Measurements from ENCODE around the gene HES2. TPM values are rescaled to one million over a fixed set of nuclear protein-coding genes. Genes with fewer than 3 reads are reported as not detected.
A peak's percentile ranks its signal among the peaks of the same experiment; 100 is the strongest.

The HES2 gene
- total and polyA plus RNA-seq, 2 donors (not counting 1 experiment from before 2014, with no cell fraction given), result 0.50 TPM; not detected in 1

DNA sequence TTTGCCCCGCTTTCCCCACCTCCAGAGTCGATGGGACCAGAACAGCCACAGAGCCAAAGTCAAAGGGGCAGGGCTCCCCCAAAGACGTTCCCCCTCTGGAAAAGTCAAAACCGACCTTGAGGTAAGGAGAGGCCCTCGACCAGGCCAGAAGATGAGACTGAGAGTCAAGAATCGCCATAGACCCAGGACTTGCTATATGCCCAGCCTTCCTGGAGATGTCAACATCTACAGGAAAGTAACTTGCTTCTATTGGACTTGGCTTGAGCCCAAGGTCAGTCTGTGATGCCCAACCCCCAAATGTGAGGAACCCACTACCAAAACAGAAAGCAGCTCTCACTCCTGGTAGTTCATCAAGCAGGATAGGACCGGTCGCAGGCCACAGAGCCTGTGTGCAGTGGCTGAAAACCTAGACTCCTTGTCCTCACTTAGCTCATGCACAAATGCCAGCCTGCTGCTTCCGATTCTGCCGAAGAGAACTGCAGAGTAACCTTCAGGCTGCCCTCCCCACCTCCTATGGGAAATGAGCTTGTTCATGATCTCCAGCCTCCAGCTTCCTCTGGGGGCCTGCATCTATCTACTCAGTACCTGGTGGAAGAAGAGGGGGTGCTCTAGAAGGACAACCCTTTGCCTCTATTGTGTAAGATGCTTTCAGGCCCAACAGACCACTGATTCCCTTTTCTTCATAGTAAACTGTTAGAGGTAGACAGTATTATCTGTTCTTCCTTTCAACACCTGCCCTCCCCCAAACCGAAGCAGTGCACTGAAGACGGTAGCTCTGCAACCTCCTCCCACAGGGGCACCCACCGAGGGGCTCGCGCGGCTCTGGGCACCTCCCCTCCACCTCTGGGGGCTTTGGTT is 27.5 kb downstream of the HES2 start:
- H4K20me1 ChIP-seq (ENCODE audit: control insufficient read depth, extremely low read depth, insufficient read depth, low read length), result no peaks in the 10 kb centered on the region
- no peak for DNase-seq (ENCODE audit: low read depth in 2 of 2)
- H3K27ac ChIP-seq (ENCODE audit: insufficient read depth, low read length), result peak overlapping the region; percentile 27
- peaks cover 16% of the 10 kb centered on the region for H3K79me2 ChIP-seq (ENCODE audit: control insufficient read depth, insufficient read depth, low read length)
- H3K9me3 ChIP-seq (ENCODE audit: control insufficient read depth, insufficient read depth, low read depth, low read length), result no peaks in the 10 kb centered on the region
- H3K36me3 ChIP-seq (ENCODE audit: control insufficient read depth, insufficient read depth, low read length), result no peaks in the 10 kb centered on the region
- peak overlapping the region; percentile 59 to 65 (median 62) for H3K4me3 ChIP-seq (replicated peaks in 1 of 4; ENCODE audit: control extremely low read depth in 1 of 4, insufficient read depth in 1 of 4, low read depth in 3 of 4, low read length in 4 of 4)
- H3K9ac ChIP-seq (ENCODE audit: insufficient read depth, low read length), result peak overlapping the region; percentile 78
- TF ChIP-seq, protein P1, sequence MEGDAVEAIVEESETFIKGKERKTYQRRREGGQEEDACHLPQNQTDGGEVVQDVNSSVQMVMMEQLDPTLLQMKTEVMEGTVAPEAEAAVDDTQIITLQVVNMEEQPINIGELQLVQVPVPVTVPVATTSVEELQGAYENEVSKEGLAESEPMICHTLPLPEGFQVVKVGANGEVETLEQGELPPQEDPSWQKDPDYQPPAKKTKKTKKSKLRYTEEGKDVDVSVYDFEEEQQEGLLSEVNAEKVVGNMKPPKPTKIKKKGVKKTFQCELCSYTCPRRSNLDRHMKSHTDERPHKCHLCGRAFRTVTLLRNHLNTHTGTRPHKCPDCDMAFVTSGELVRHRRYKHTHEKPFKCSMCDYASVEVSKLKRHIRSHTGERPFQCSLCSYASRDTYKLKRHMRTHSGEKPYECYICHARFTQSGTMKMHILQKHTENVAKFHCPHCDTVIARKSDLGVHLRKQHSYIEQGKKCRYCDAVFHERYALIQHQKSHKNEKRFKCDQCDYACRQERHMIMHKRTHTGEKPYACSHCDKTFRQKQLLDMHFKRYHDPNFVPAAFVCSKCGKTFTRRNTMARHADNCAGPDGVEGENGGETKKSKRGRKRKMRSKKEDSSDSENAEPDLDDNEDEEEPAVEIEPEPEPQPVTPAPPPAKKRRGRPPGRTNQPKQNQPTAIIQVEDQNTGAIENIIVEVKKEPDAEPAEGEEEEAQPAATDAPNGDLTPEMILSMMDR (conservative IDR thresholded peaks at IDR 0.05 in 1 of 2, IDR thresholded peaks at IDR 0.05 in 1 of 2; ENCODE audit: low read depth in 1 of 2, low read length in 2 of 2), result no peak
- TF ChIP-seq EZH2 (IDR thresholded peaks at IDR 0.05; ENCODE audit: low read length, missing control alignments), result no peak
- H3K27me3 ChIP-seq (ENCODE audit: control insufficient read depth, insufficient read depth, low read length), result no peaks in the 10 kb centered on the region
- peak overlapping the region; percentile 96 for H3K4me2 ChIP-seq (ENCODE audit: extremely low read depth, insufficient read depth, low read length)
- H2AFZ ChIP-seq (ENCODE audit: low read length), result peak overlapping the region; percentile 64
- peaks cover 7% of the 10 kb centered on the region for H3K4me1 ChIP-seq (ENCODE audit: control insufficient read depth, extremely low read depth, insufficient read depth, low read length)

DNA sequence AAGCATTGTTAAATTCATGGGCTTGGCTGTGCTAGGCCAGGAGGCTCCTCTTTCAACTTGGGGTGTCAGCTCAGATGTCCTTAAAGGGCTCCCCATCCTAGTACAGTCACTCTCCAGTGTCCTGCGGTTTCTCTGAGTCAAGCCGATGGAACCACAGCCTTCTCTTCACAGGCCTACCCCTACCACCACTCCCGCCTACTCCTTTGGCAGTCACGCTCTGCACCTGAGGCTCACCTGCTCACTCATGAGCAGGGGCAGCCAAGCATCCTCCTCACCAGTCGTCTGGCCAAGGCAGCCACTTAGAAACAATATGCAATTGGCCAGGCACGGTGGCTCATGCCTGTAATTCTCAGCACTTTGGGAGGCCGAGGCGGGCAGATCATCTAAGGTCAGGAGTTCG is 29.7 kb downstream of the HES2 start:
- Histone ChIP-seq H3K4me3 (replicated peaks in 1 of 4; ENCODE audit: control extremely low read depth in 1 of 4, insufficient read depth in 1 of 4, low read depth in 3 of 4, low read length in 4 of 4) (no peak overlapping the region), H3K9ac (ENCODE audit: insufficient read depth, low read length) (no peak overlapping the region), H3K9me3 (ENCODE audit: control insufficient read depth, insufficient read depth, low read depth, low read length) (no peaks in the 10 kb centered on the region), H3K27me3 (ENCODE audit: control insufficient read depth, insufficient read depth, low read length) (no peaks in the 10 kb centered on the region), H3K27ac (ENCODE audit: insufficient read depth, low read length) (no peak overlapping the region), H3K4me2 (ENCODE audit: extremely low read depth, insufficient read depth, low read length) (no peak overlapping the region), H2AFZ (ENCODE audit: low read length) (no peak overlapping the region), H3K36me3 (ENCODE audit: control insufficient read depth, insufficient read depth, low read length) (no peaks in the 10 kb centered on the region), H4K20me1 (ENCODE audit: control insufficient read depth, extremely low read depth, insufficient read depth, low read length) (no peaks in the 10 kb centered on the region), H3K4me1 (ENCODE audit: control insufficient read depth, extremely low read depth, insufficient read depth, low read length) (peaks cover 7% of the 10 kb centered on the region), H3K79me2 (ENCODE audit: control insufficient read depth, insufficient read depth, low read length) (peaks cover 18% of the 10 kb centered on the region)
- DNase-seq (ENCODE audit: low read depth in 2 of 2), result no peak
- TF ChIP-seq, protein P1 (conservative IDR thresholded peaks at IDR 0.05 in 1 of 2, IDR thresholded peaks at IDR 0.05 in 1 of 2; ENCODE audit: low read depth in 1 of 2, low read length in 2 of 2), result no peak
- no peak for TF ChIP-seq EZH2 (IDR thresholded peaks at IDR 0.05; ENCODE audit: low read length, missing control alignments)

DNA sequence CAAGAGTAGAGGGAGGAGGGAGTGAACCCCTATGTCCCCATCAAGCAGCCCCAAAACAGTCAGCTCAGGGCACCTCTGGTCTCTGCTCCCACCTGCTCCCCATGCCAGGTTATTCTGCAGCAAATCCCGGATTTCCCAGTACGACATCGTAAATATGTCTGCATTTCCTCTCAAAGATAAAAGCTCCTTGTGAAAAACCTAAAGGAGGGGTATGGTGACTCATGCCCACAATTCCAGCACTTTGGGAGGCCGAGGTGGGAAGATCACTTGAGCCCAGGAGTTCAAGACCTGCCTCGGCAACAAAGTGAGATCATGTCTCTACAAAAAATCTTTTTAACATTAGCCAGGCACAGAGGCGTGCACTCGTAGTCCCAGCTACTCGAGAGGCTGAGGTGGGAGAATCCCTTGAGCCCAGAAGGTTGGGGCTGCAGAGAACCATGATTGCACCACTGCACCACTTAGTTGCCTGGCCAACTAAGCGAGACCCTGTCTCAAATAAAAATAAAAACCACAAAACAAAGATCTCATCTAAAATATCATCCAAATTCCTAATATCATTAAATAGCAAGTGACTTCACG is 33.3 kb downstream of the HES2 start:
- Histone ChIP-seq H4K20me1 (ENCODE audit: control insufficient read depth, extremely low read depth, insufficient read depth, low read length) (no peaks in the 10 kb centered on the region), H3K9ac (ENCODE audit: insufficient read depth, low read length) (no peak overlapping the region), H3K79me2 (ENCODE audit: control insufficient read depth, insufficient read depth, low read length) (peaks cover 7% of the 10 kb centered on the region), H3K4me3 (replicated peaks in 1 of 4; ENCODE audit: control extremely low read depth in 1 of 4, insufficient read depth in 1 of 4, low read depth in 3 of 4, low read length in 4 of 4) (no peak overlapping the region), H3K4me1 (ENCODE audit: control insufficient read depth, extremely low read depth, insufficient read depth, low read length) (no peaks in the 10 kb centered on the region), H3K27me3 (ENCODE audit: control insufficient read depth, insufficient read depth, low read length) (no peaks in the 10 kb centered on the region), H3K27ac (ENCODE audit: insufficient read depth, low read length) (no peak overlapping the region), H3K36me3 (ENCODE audit: control insufficient read depth, insufficient read depth, low read length) (no peaks in the 10 kb centered on the region), H3K4me2 (ENCODE audit: extremely low read depth, insufficient read depth, low read length) (no peak overlapping the region), H2AFZ (ENCODE audit: low read length) (no peak overlapping the region), H3K9me3 (ENCODE audit: control insufficient read depth, insufficient read depth, low read depth, low read length) (no peaks in the 10 kb centered on the region)
- TF ChIP-seq, protein P1 (conservative IDR thresholded peaks at IDR 0.05 in 1 of 2, IDR thresholded peaks at IDR 0.05 in 1 of 2; ENCODE audit: low read depth in 1 of 2, low read length in 2 of 2), result no peak
- TF ChIP-seq EZH2 (IDR thresholded peaks at IDR 0.05; ENCODE audit: low read length, missing control alignments), result no peak
- DNase-seq (ENCODE audit: low read depth in 2 of 2), result peak; percentile 33 to 66

Measured in fibroblast of lung (primary cell).